Measurements from ENCODE around the gene PHAF1. TPM values are rescaled to one million over a fixed set of nuclear protein-coding genes. Genes with fewer than 3 reads are reported as not detected.

PHAF1 gene
- total and polyA plus RNA-seq, 9 of the 15 experiments (the other 6 are each of a cell fraction or from before 2014, with no cell fraction given): 5.1 to 25.4 (median 13.8) TPM

GRCh38 chr16:67170949-67171649, 61.4 kb downstream of the PHAF1 start:
- peak overlapping the region; percentile 68 for H3K27ac ChIP-seq (ENCODE audit: extremely low read depth, low read depth, low read length)
- FAIRE-seq: peak; percentile 91
- POLR2A ChIA-PET: interaction anchor here (0.5 kb wide), 1 partner anchor 610 kb away, joined by 3 read pairs; no protein-coding TSS in a partner anchor
- peak; percentile 76 for TF ChIP-seq TFAP4 (CRISPR knock-in tag; IDR thresholded peaks at IDR 0.05; ENCODE audit: borderline replicate concordance)
- peak; percentile 20 to 31; a peak in 1 of 4 replicates for TF ChIP-seq FOXK2 (conservative IDR thresholded peaks at IDR 0.05 in 1 of 2, IDR thresholded peaks at IDR 0.05 in 1 of 2; ENCODE audit: low read depth in 2 of 2)
- TF ChIP-seq RBM15 (IDR thresholded peaks at IDR 0.05; ENCODE audit: insufficient read depth, low read length): no peak
- no peak for TF ChIP-seq RBFOX2 (IDR thresholded peaks at IDR 0.05; ENCODE audit: low read depth, low read length)
- no peak for TF ChIP-seq PBX2 (CRISPR knock-in tag; IDR thresholded peaks at IDR 0.05; ENCODE audit: low read depth)
- no peak for TF ChIP-seq PBX2 (tag; conservative IDR thresholded peaks at IDR 0.05; ENCODE audit: low read depth)
- 0 out of 2 replicates have a peak, but pooled peaks have one; percentile 15 for TF ChIP-seq ATF7 (IDR thresholded peaks at IDR 0.05)
- TF ChIP-seq NCOA1 (IDR thresholded peaks at IDR 0.05; ENCODE audit: low read depth): no peak
- TF ChIP-seq DACH1 (IDR thresholded peaks at IDR 0.05; ENCODE audit: partially characterized antibody): no peak
- TF ChIP-seq KDM2B (CRISPR knock-in tag; IDR thresholded peaks at IDR 0.05): no peak
- no peak for TF ChIP-seq NELFE (IDR thresholded peaks at IDR 0.05; ENCODE audit: insufficient read depth, insufficient read length)
- TF ChIP-seq SMAD4 (CRISPR knock-in tag; conservative IDR thresholded peaks at IDR 0.05): peak; percentile 63; the same call in 1 of the 2 replicates
- 0 out of 2 replicates have a peak, but pooled peaks have one; percentile 31 for TF ChIP-seq ZFP91 (CRISPR knock-in tag; IDR thresholded peaks at IDR 0.05)
- TF ChIP-seq L3MBTL2 (IDR thresholded peaks at IDR 0.05): peak; percentile 31; the same call in 1 of the 2 replicates
- TF ChIP-seq ATF4 (CRISPR knock-in tag; IDR thresholded peaks at IDR 0.05): peak; percentile 35; the same call in 1 of the 2 replicates
- TF ChIP-seq CCAR2 (IDR thresholded peaks at IDR 0.05; ENCODE audit: low read depth, low read length): no peak

More at GRCh38 chr16:67170949-67171649, 61.4 kb downstream of the PHAF1 start:
- in situ Hi-C loops (cut with MboI) (loop anchor here (25.0 kb wide), 1 partner anchor 209 kb away; the partner anchor contains the start of gene CES3), intact Hi-C loops (cut with micrococcal nuclease) (no loop called here)
- BruUV-seq (replicated peaks): TSS peak; percentile 31
- Histone ChIP-seq H3K9me1 (ENCODE audit: control insufficient read depth, insufficient read depth, low read length) (no peaks in the 10 kb centered on the region), H3K4me1 (replicated peaks in 1 of 2; ENCODE audit: control insufficient read depth in 2 of 2, insufficient read depth in 2 of 2, low read length in 2 of 2) (peaks cover 20 to 55% of the 10 kb centered on the region in 2 experiments; a peak in 4 of 5 replicates), H3K4me2 (ENCODE audit: insufficient read depth, low read length) (peak overlapping the region; percentile 79), H3K27me3 (ENCODE audit: control insufficient read depth in 2 of 2, insufficient read depth in 2 of 2, low read length in 2 of 2) (no peaks in the 10 kb centered on the region), H3K36me3 (ENCODE audit: control insufficient read depth, insufficient read depth, low read length) (peaks cover 8% of the 10 kb centered on the region; the same call in 2 of the 3 replicates), H3K4me3 (peak overlapping the region; percentile 36), H2AFZ (ENCODE audit: low read depth, low read length) (peak overlapping the region; percentile 60), H3K79me2 (ENCODE audit: control insufficient read depth, insufficient read depth, low read length) (no peaks in the 10 kb centered on the region), H3K9me3 (replicated peaks; ENCODE audit: control insufficient read depth, insufficient read depth, low read depth, low read length) (no peaks in the 10 kb centered on the region), H3K9ac (ENCODE audit: insufficient read depth in 1 of 2, low read depth in 2 of 2, low read length in 2 of 2) (peak overlapping the region; percentile 44 to 85), H4K20me1 (replicated peaks; ENCODE audit: control insufficient read depth, insufficient read depth, low read length) (no peaks in the 10 kb centered on the region)
- CTCF ChIA-PET (ENCODE audit: low intra/inter-chr PET ratio): no interaction called here
- WGBS (ENCODE audit: insufficient coverage, low coverage, missing lambda C conversion rate): 47% methylated on average over 14 of the region's 14 CpGs
- ATAC-seq (peak; percentile 60), DNase-seq (ENCODE audit: extremely low read depth in 1 of 4, low spot score in 3 of 4) (peak in 1 of 4 experiments; percentile 34)

All from K562 (cell line).